C1 segment of cervical spinal cord (tissue), 14 donors: ENCODE results near the gene C6orf120.
"Not testable (repeated sequence)": the region's sequence is repeated elsewhere in the genome, so short reads cannot be mapped to it uniquely, and the experiment has no call there.

Source experiments
- DNase-seq, 14 donors: peaks; one replicate each; lab custom pipeline; 2025; lab: John Stamatoyannopoulos, UW

The C6orf120 gene

DNA sequence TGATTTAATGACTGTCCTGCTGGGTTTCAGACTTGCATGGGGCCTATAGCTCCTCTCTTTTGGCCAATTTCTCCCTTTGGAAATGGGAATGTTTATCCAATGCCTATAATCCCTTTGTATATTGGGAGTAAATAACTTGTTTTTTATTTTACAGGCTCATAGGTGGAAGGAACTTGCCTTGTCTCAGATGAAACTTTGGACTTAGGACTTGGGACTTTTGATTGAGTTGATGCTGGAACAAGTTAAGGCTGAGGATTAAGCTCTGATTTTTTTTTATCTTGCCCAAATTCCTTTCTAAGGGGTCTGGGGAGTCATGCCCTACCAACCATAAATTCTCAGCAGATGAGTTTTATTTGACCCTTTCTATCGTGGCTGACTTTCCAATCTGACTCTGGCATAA, 23.6 kb upstream of the C6orf120 start:
- DNase-seq = no peak

DNA sequence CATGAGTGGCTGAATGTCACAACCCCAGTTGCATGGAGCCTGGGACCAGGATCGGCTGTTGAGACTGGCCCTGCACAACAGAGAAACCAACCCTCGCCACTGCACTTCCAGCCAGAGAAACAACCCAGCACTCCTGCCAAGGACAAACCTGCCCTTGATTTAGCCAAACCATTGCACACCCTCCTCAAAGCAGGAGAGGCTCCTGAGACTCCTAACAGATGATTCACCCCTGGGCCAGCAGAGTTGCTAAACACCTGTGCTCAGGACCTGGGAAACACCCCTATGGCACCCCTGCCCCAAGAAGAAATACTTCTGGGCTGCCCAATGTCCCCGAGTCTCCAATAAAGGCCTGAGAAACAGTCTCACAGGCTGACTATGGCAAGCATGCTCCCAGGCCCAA, 17.9 kb upstream of the C6orf120 start:
- DNase-seq = no peak

DNA sequence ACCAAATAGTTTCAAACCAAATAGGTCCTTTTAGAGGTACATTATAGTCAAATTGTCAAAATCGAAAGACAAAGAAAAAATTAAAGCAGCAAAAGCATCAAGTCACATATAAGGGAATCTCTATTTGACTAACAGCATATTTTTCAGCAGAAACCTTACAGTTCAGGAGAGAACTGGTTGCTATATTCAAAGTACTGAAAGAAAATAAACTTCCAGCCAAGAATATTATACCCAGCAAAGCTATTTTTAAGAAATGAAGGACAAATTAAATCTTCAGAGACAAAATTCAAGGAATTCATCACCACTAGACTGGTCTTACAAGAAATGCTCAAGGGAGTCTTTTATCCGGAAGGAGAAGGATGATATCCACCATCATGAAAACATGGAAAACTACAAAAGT, 16.1 kb upstream of the C6orf120 start:
- no peak for DNase-seq

DNA sequence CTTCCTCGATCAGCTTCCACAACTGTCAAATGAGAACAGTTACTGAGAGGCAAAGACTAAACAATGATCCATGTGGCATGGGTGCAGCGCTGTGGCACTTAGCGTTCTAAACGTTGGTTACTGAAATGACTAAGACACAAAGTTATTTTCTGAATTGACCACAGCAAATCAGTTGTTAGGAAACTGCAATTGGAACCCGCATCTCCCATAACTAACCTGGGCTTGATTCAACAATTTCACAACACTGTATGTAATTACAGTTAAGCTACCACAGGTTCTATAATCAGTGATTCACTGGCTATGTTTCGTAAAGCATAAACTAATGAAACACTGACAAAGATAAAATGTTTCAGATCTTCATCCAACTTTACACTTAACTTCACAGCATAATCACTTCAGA, 12.6 kb upstream of the C6orf120 start:
- DNase-seq = no peak

DNA sequence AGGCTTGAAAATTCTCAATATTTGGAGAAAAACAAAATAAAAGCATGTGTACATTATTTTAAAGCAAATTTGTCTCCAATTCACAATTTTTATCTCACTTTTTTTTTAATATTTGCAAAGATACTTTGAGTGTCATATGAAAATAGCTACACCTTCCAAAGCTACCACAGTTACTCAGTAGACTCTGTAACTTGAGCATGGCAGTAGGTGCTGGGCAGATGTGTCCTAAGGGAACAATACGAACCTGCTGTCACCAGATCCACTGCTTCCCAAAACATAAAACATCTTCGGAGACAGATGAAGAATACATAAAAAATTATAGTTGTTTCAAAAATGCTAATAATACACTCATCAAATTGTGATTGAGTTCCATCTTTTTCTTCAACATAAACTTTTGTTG, 10.7 kb upstream of the C6orf120 start:
- DNase-seq = no peak

DNA sequence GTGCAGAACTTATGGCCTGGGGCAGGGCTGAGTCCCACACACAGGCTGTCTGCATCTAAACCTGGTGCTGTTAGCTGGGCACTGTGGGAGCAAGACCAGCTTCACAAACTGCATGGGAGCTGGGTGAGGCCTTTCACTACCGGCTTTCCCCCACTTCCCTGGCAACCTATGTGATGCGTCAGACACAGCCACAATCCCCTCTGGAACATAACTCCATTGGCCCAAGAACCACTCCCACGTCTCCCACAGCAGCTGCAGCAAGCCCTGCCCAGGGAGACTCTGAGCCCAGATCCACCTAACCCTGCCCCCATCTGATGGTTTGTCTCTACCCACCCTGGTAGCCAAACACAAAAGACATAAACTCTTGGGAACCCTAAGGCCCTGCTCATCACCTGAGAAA, 9.4 kb upstream of the C6orf120 start:
- no peak for DNase-seq

DNA sequence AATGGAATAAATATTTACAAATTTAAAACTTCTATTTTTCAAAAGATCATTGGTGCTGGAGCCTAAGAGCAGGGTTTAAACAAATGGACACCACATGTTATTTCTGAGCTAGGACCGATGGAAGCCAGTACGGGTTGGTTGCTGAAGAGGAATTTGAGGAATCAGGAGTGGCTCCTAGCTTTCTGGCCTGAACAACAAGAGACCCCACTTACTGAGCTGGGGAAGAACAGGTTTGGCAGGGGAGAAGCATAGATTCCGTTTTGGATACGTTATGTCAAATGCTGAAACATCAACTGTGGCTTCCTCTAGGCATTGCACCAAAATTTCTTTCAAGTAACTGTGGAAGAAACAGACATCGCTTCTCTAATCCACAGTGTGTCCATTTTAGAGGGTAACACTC, 6.8 kb upstream of the C6orf120 start:
- DNase-seq = no peak

DNA sequence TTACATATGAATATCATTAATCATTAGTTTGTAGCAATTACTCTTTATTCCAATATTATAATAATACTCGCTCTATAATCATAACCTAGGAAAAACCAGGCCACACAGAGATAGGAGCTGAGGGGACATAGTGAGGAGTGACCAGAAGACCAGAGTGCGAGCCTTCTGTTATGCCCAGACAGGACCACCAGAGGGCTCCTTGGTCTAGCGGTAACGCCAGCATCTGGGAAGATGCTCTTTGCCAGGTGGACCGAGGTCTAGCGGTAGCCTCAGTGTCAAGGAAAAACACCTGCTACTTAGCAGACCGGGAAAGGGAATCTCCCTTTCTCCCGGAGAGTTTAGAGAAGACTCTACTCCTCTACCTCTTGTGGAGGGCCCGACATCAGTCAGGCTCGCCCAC, 4.8 kb upstream of the C6orf120 start:
- not testable (repeated sequence) for DNase-seq

DNA sequence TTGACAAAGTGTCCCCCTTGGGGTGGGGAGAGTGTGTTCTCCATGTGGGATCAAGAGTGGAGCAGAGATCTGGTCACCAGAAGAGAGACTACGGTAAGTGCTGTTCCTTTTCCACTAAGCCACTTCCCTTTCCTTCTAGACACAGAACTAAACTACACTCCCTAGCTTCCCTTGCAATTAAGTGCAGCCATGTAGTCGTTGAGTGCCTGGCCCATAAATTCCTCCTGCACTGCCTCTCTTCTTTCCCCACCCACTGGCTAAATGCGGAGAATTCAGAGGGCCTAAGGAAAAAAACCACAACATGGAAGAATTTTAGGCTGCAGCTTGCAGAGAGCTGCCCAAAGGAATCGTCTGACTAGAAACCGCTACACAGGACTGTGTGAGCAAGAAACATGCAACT, 1.6 kb upstream of the C6orf120 start:
- DNase-seq = no peak

DNA sequence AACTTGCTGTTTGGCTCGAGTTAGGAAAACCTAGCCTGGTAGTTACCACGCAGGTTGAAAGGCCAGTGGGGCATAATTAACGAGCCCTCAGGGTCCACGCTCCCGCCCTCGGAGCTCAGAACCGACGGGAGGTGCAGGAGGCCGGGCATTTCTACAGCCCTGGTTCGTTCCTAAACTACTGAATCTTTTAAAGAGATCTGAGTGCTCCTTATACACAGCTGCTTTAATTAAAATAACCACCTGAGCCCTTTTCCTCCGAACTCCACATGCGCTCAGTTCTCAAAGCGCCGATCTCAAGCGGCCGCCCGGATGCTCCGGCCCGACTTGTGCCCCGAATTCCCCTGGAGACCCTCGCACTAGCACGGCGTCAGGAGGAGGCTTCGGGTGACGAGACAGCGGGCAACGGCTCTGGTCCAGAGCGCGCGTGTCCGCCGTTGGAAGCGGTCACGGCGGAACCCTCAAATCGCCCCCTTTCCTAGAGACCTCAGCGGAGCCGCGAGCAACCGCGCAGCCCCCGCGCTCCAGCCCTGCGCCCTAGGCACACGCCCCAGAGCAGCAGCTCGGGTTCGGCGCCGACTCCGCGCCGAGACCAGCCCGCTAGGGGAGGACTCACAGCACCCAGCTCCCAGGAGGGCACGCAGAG, 494 bp upstream of the C6orf120 start:
- DNase-seq = peak in 3 of 14 donors; percentile 33 to 48 (median 34)

DNA sequence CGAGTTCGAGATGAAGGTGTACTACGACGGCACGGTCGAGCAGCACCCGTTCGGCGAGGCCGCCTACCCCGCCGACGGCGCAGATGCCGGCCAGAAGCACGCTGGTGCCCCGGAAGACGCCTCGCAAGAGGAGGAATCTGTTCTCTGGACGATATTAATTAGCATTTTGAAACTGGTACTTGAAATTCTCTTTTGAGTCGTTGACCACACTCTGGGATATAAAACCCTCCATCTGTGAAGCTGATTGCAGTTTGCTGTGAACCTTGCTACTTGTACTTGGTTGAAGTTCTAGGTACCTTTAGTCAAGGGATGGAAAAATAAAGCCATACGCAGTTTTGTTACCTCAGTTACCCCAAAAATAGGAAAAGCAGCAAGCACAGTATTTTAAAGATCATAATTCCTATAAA, 917 bp downstream of the C6orf120 start:
- DNase-seq = no peak

DNA sequence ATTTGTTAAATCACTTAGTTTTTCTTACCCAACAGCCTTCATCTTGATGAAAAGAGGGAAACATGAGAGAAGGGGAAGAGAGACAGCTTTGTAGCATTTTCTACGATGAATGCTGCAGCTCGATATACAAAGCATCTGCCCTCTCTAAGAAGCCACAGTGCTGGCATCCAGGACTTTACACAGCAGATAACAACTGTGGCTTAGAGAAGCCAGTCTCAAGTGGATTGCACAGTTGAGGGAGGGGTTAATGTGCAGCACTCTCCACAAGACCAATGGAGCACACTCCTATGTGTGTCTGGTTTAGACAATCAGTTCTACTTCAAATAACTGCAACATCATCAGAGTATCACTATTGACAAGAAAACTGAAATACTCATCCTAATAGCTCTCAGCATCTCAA, 5.8 kb downstream of the C6orf120 start:
- no peak for DNase-seq

DNA sequence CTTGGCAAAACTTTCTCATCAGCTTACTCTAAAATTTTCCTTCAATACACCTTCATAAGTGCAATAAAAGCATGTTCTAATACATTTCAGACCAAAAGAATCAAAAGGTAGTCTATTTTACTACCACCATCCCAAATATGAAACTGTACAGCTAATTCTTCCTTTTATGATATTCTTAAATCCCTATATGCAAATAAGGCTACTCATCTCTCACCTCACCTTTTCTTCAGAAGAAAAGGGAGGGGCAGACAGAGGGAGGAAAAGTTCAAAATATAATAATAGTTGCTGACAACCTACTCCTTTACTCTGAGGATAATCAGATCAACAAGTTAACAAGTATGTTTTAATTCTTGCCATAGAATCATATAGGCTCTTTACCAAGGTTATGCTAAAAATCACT, 7.4 kb downstream of the C6orf120 start:
- DNase-seq = no peak

DNA sequence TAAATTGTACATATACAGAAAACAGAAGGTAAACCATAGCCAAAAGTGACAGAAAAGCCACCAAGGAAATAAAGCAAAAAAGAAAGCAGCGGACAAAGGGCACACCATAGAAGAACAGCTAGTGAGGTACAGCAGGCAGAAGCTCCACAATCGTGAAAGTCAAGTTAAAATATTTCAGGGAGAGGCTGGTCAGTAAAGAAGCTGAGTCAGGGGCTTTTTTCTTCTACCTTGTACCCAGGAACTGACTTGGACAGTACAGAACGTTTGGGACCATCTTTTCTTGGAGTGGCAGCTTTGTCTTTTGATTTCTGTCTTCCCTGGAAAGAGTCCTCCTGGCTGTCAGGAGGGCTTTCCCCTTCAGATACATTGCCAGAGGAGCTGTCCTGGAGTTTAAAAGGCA, 8.1 kb downstream of the C6orf120 start:
- no peak for DNase-seq

DNA sequence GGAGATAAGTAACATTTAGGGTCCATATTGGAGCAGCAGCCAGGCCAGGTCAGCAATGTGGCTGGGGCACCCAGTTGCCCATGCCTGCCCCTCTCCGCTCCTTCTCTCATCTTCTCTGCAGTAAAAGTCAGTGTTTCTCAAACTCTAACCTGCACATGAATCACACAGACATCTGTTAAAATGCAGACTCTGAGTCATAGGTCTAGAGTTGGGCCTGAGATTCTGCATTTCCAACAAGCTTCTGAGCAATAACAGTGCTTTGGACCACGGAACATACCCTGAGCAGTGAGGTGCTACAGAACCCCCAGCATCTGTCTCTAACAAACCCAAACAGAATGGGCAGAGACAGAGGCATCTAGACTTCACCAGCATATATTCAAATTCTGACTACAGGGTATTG, 12.3 kb downstream of the C6orf120 start:
- no peak for DNase-seq

DNA sequence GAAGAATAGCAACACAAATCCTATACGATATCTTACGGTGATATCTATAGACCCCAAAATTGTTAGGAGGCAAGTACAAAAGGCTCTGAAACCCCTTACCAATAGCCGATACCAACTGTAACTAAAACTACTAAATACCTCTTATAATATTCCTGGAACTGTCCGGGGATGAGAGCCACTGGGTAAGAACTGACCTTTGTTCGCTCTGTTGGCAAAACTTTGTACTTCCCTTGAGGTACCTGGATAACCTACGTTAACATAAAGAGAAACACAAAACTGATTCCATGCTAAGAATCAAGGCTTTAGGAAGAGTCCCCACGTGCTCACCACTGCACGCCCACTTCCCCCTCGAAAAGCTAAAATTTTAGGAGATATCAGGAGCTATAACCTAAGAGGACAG, 12.7 kb downstream of the C6orf120 start:
- DNase-seq = no peak

DNA sequence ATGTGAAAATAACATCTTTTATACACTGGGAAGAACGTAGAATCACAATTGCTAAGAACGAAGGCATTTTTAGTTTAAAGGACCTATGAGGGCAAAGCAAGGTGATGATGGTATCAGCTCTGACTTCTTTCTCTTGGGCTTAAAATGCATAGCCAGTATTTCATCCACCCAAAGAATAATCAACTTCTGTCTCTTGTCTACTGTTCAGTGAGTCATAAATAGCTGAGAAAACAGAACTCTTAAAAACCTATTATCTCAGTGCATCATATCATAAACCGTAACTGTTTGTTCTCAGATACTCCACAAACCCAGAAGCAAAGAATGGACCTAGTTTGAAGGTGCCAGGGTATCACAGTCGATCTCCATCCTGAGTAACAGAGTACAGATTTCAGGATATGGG, 17.2 kb downstream of the C6orf120 start:
- DNase-seq = no peak

DNA sequence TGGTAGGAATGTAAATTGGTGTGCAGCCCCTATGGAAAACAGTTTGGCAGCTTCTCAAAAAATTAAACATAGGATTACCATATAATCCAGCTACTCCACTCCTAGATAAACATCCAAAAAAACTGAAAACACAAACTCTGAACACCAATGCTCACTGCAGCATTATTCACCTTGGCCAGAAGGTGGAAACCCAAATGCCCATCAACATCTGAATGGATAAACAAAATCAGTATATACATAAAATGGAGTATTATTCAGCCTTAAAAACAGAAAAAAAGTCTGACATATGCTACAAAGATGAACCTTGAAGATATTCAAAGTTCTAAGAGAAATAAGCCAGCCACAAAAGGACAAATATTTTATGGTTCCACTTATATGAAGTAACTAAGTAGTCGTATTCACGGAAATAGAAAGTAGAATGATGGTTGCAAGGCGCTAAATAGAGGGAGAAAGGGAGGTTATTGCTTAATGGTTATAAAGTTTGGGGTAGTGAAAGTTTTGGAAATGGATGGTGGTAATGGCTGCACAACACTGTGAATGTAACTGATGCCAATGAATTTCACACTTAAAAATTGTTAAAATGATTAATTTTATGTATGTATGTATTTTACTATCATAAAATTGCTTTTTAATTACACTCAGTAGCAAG, 18.4 kb downstream of the C6orf120 start:
- DNase-seq = no peak

DNA sequence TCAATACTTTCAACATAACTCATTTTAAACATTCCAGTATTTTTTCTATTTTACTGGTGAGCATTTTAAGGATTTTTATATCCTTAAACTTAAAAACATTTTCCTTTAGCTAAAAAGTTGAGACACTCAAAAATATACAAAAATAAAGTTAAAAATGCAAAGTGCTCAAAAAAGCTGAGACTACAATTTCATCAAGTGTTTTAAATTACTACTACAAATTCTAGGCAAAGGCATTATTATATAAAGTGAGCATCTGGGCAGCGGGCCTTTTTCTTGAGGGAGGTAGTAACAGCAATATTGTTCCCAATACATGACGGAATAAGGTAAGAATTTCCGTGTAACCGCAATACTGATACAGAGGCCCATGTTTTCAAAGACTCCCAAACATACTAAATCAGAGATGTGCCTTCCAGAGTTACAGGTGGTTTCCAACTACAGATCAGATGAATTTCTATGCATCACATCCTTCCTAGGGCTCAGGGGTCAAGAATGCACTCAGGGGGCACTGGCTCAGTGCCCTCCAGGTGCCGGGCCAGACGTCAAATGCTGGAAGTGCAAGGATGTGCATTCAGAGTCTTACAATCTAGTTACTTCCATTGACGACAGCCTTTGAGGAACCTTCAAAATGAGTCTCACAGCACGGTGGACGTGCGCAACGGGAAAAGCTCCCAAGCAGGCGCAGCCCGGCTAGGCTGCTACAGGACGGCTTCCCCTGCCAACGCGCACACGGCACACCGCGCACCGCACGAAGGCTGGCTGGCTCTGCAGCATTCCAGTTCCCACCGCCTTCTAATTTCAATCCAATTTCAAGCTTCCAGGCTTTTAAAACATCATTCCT, 20.7 kb downstream of the C6orf120 start:
- peak in 7 of 14 donors; percentile 8 to 50 (median 15) for DNase-seq

DNA sequence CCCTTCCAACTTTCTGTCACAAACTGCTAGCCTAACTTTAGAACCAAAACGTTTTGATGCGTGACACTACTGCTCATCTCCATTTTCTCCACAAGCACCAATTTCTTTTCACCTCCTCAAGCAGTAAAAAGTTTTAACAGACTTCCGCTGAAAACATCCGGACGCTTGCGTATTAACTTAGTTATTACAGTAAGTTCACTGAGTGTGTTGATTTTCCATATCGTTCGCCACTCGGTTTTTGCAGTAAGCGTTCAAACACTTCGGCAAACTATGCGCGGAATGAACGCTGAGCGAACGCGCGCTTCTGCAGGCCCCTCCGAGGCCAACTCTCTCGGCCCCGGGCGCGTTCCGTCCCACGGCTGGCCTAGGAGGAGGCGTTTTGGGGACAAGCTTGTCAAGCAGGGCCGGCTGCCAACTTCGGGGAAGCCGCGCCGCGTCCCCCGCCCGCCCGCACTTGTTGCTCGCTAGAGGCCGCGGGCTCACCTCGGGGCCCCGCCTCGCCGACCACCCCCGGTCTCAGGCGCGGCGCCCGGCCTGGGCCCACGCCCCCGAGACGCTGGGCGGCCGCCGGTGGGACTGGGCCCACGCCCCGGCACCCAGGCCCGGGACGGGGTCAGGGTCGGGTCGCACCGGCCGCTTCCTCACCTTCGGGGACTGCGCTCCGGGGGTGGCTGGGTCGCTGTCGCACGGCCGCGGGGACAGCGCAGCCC, 21.4 kb downstream of the C6orf120 start:
- DNase-seq = peak in 13 of 14 donors; percentile 21 to 79 (median 51)

DNA sequence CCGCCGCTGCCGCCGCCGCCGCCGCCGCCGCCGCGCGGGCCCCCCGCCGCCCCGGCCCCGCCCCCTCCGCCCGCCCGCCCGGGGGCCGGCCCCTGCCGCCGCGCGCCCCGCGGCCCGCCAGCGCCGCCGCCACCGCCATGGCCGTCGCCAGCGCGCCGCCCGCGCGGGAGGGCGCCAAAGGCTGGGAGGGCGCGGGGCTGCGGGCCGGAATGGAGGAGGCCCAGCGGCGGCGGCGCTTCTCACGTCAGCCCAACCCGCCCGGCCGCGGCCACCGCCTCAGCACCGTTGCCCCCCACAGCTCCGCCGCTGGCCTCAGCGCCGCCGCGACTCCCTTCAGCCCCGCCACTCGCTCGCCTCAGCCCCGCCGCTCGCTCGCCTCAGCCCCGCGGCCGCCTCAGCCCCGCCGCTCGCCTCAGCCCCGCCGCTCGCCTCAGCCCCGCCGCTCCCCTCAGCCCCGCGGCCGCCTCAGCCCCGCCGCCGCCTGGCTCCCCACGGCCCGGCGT, 22.1 kb downstream of the C6orf120 start:
- peak in 6 of 14 donors; percentile 21 to 75 (median 42) for DNase-seq
